Astrocyte (in vitro differentiated cells and primary cell): ENCODE data around the gene KRTAP4-2. TPM values are rescaled to one million over a fixed set of nuclear protein-coding genes. Genes with fewer than 3 reads are reported as not detected.
"Not testable (repeated sequence)": the region's sequence is repeated elsewhere in the genome, so short reads cannot be mapped to it uniquely, and the experiment has no call there.

Experiments
- DNase-seq: peaks from one replicate; pipeline ENCODE4 v3.0.0-alpha.2; 2010; ENCODE audit warnings: low read depth
- FAIRE-seq: peaks from 2 replicates; lab custom pipeline; 2011; peaks lifted over from hg19 to GRCh38; lab: Jason Lieb, UNC
- H2AFZ ChIP-seq: 2 replicates; pipeline ENCODE4 v1.6.0; 2012; ENCODE audit warnings: low read depth, low read length, inconsistent platforms
- H3K27ac ChIP-seq: 2 replicates; pipeline ENCODE4 v1.5.1; 2011; ENCODE audit warnings: low read depth, low read length, inconsistent platforms
- H3K27me3 ChIP-seq: 2 replicates; pipeline ENCODE4 v1.6.0; 2011; ENCODE audit warnings: low read length, inconsistent platforms; ENCODE audit not compliant: insufficient read depth
- H3K36me3 ChIP-seq: 2 replicates; pipeline ENCODE4 v1.5.1; 2011; ENCODE audit warnings: low read length, inconsistent platforms; ENCODE audit not compliant: insufficient read depth
- H3K4me1 ChIP-seq: 2 replicates; pipeline ENCODE4 v1.5.1; 2011; ENCODE audit warnings: low read length, inconsistent platforms; ENCODE audit not compliant: insufficient read depth
- H3K4me2 ChIP-seq: 2 replicates; pipeline ENCODE4 v1.6.0; 2012; ENCODE audit warnings: low read length, inconsistent platforms
- H3K4me3 ChIP-seq: 2 replicates; pipeline ENCODE4 v1.5.1; 2011; ENCODE audit warnings: low read depth, mild to moderate bottlenecking, low read length, inconsistent platforms; ENCODE audit not compliant: insufficient read depth
- H3K79me2 ChIP-seq: 2 replicates; pipeline ENCODE4 v1.6.0; 2012; ENCODE audit warnings: mild to moderate bottlenecking, low read length, inconsistent platforms; ENCODE audit not compliant: insufficient read depth
- H3K9ac ChIP-seq: 2 replicates; pipeline ENCODE4 v1.6.0; 2012; ENCODE audit warnings: mild to moderate bottlenecking, low read length, inconsistent platforms
- H3K9me3 ChIP-seq: 2 replicates; pipeline ENCODE4 v1.5.1; 2012; ENCODE audit warnings: low read depth, mild to moderate bottlenecking, low read length, inconsistent platforms; ENCODE audit not compliant: insufficient read depth
- H4K20me1 ChIP-seq: 2 replicates; pipeline ENCODE4 v1.6.0; 2012; ENCODE audit warnings: low read length, inconsistent platforms; ENCODE audit not compliant: insufficient read depth
- H3K27ac Mint-ChIP-seq: one replicate; pipeline ENCODE4 v1.8.0; 2021; ENCODE audit warnings: mild to moderate bottlenecking, mixed read lengths; ENCODE audit not compliant: unreplicated experiment
- H3K27me3 Mint-ChIP-seq: one replicate; pipeline ENCODE4 v1.8.0; 2021; ENCODE audit warnings: low read depth, mixed read lengths; ENCODE audit not compliant: unreplicated experiment
- H3K36me3 Mint-ChIP-seq: one replicate; pipeline ENCODE4 v1.8.0; 2021; ENCODE audit warnings: low read depth, mixed read lengths; ENCODE audit not compliant: unreplicated experiment
- H3K4me1 Mint-ChIP-seq: one replicate; pipeline ENCODE4 v1.8.0; 2021; ENCODE audit warnings: low read depth, mixed read lengths; ENCODE audit not compliant: unreplicated experiment
- H3K4me3 Mint-ChIP-seq: one replicate; pipeline ENCODE4 v1.8.0; 2021; ENCODE audit warnings: mild to moderate bottlenecking, moderate library complexity, mixed read lengths; ENCODE audit not compliant: unreplicated experiment
- H3K9me3 Mint-ChIP-seq: one replicate; pipeline ENCODE4 v1.8.0; 2021; ENCODE audit warnings: mild to moderate bottlenecking, mixed read lengths; ENCODE audit not compliant: unreplicated experiment
- EZH2 ChIP-seq: IDR thresholded peaks from 2 replicates; pipeline ENCODE4 v1.6.1; 2012; ENCODE audit warnings: mild to moderate bottlenecking, low read length, inconsistent platforms; ENCODE audit not compliant: insufficient read depth
- total RNA-seq: library from RNA; stranded (reverse); gene quantifications from 2 replicates; pipeline ENCODE4 v1.2.1, GENCODE V29; 2021
- TF ChIP-seq, protein P1 (sequence below): IDR thresholded peaks from 2 replicates; pipeline ENCODE4 v1.5.1; 2011; ENCODE audit warnings: low read depth, mild to moderate bottlenecking, inconsistent platforms, low read length, moderate library complexity; ENCODE audit not compliant: insufficient read depth

The KRTAP4-2 gene
- total RNA-seq, 1 donor from 2014 or later, result not detected

DNA sequence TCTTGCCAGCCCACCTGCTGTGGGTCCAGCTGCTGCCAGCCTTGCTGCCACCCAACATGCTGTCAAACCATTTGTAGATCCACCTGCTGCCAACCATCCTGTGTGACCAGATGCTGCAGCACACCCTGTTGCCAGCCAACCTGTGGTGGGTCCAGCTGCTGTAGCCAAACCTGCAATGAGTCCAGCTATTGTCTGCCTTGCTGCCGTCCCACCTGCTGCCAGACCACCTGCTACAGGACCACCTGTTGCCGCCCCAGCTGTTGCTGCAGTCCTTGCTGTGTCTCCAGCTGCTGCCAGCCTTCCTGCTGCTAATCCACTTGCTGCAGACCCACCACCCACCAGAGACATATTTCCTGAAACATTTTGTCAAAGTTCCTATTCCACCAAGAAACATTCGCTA, 12.3 kb upstream of the KRTAP4-2 start:
- Histone ChIP-seq H3K27me3 (no peaks in the 10 kb centered on the region), H3K9ac (no peak overlapping the region), H3K4me1 (no peaks in the 10 kb centered on the region), H3K4me2 (no peak overlapping the region), H2AFZ (no peak overlapping the region), H4K20me1 (no peaks in the 10 kb centered on the region), H3K9me3 (no peaks in the 10 kb centered on the region), H3K36me3 (no peaks in the 10 kb centered on the region), H3K27ac (no peak overlapping the region), H3K79me2 (no peaks in the 10 kb centered on the region), H3K4me3 (no peak overlapping the region)
- Mint-ChIP-seq H3K4me1 (no peaks in the 10 kb centered on the region), H3K27me3 (peaks cover 8% of the 10 kb centered on the region), H3K36me3 (no peaks in the 10 kb centered on the region), H3K9me3 (peaks cover 2% of the 10 kb centered on the region), H3K27ac (no peak overlapping the region), H3K4me3 (no peak overlapping the region)
- TF ChIP-seq, protein P1, sequence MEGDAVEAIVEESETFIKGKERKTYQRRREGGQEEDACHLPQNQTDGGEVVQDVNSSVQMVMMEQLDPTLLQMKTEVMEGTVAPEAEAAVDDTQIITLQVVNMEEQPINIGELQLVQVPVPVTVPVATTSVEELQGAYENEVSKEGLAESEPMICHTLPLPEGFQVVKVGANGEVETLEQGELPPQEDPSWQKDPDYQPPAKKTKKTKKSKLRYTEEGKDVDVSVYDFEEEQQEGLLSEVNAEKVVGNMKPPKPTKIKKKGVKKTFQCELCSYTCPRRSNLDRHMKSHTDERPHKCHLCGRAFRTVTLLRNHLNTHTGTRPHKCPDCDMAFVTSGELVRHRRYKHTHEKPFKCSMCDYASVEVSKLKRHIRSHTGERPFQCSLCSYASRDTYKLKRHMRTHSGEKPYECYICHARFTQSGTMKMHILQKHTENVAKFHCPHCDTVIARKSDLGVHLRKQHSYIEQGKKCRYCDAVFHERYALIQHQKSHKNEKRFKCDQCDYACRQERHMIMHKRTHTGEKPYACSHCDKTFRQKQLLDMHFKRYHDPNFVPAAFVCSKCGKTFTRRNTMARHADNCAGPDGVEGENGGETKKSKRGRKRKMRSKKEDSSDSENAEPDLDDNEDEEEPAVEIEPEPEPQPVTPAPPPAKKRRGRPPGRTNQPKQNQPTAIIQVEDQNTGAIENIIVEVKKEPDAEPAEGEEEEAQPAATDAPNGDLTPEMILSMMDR, result no peak
- TF ChIP-seq EZH2, result no peak
- no peak for DNase-seq
- no peak for FAIRE-seq

DNA sequence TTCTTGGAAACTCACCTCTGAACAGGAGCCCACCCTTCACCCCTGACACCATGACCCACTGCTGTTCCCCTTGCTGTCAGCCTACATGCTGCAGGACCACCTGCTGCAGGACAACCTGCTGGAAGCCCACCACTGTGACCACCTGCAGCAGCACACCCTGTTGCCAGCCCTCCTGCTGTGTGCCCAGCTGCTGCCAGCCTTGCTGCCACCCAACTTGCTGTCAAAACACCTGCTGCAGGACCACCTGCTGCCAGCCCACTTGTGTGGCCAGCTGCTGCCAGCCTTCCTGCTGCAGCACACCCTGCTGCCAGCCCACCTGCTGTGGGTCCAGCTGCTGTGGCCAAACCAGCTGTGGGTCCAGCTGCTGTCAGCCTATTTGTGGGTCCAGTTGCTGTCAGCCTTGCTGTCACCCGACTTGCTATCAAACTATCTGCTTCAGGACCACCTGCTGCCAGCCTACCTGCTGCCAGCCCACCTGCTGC, 11.9 kb upstream of the KRTAP4-2 start, which contains the start of gene KRTAP9-1:
Gene KRTAP9-1, plus strand, starts transcription at position 51 of the 482 bp plus-strand sequence. Its CDS starts 0 bp downstream, at position 51.
- H3K9me3 ChIP-seq, H3K36me3 ChIP-seq, H3K36me3 Mint-ChIP-seq, H3K4me3 Mint-ChIP-seq, FAIRE-seq, H3K4me2 ChIP-seq, H4K20me1 ChIP-seq, H3K4me3 ChIP-seq, DNase-seq, H3K9me3 Mint-ChIP-seq, H3K4me1 Mint-ChIP-seq, H3K9ac ChIP-seq, H2AFZ ChIP-seq, H3K79me2 ChIP-seq, H3K27ac ChIP-seq, H3K4me1 ChIP-seq, H3K27ac Mint-ChIP-seq, H3K27me3 ChIP-seq, H3K27me3 Mint-ChIP-seq: not testable (repeated sequence)

DNA sequence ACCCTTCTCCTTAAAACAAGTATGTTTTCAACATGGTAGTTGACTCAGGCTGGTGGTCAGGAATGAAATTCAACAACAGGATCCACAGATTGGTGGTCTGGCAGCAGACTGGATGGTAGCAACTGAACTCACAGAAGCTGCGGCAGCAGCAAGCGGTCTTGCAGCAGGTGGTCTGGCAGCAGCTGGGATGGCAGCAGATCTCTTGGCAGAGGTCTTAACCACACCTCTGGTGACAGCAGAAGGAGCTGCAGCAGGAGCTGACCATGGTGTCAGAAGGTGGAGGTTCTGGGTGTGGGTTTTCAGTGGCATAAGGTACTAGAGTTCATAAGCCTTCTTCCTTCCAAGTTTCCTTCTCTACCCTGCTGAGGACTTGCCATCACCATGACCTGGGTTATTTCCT, 8.9 kb upstream of the KRTAP4-2 start:
- TF ChIP-seq EZH2, result no peak
- TF ChIP-seq, protein P1, result no peak
- no peak overlapping the region for H3K27ac Mint-ChIP-seq
- H3K4me3 Mint-ChIP-seq, result no peak overlapping the region
- H3K4me1 Mint-ChIP-seq, result no peaks in the 10 kb centered on the region
- Histone ChIP-seq H3K27me3 (no peaks in the 10 kb centered on the region), H2AFZ (no peak overlapping the region), H4K20me1 (no peaks in the 10 kb centered on the region), H3K4me3 (no peak overlapping the region), H3K27ac (no peak overlapping the region), H3K36me3 (no peaks in the 10 kb centered on the region), H3K4me2 (no peak overlapping the region), H3K9ac (no peak overlapping the region), H3K4me1 (no peaks in the 10 kb centered on the region), H3K79me2 (no peaks in the 10 kb centered on the region), H3K9me3 (no peaks in the 10 kb centered on the region)
- no peak for DNase-seq
- peaks cover 4% of the 10 kb centered on the region for H3K9me3 Mint-ChIP-seq
- no peaks in the 10 kb centered on the region for H3K36me3 Mint-ChIP-seq
- peaks cover 8% of the 10 kb centered on the region for H3K27me3 Mint-ChIP-seq
- no peak for FAIRE-seq
